HG03280 (cell line): Measurements from ENCODE around the gene TPPP2.

Experiments
- ATAC-seq: cut with Tn5 transposase; IDR thresholded peaks from one replicate; pipeline ENCODE4 v1.9.1; 2021; ENCODE audit warnings: mild to moderate bottlenecking, moderate library complexity; ENCODE audit not compliant: unreplicated experiment

TPPP2 gene

GRCh38 chr14:21074398-21075272 lies 44.6 kb downstream of the TPPP2 start:
- ATAC-seq, result no peak

DNA sequence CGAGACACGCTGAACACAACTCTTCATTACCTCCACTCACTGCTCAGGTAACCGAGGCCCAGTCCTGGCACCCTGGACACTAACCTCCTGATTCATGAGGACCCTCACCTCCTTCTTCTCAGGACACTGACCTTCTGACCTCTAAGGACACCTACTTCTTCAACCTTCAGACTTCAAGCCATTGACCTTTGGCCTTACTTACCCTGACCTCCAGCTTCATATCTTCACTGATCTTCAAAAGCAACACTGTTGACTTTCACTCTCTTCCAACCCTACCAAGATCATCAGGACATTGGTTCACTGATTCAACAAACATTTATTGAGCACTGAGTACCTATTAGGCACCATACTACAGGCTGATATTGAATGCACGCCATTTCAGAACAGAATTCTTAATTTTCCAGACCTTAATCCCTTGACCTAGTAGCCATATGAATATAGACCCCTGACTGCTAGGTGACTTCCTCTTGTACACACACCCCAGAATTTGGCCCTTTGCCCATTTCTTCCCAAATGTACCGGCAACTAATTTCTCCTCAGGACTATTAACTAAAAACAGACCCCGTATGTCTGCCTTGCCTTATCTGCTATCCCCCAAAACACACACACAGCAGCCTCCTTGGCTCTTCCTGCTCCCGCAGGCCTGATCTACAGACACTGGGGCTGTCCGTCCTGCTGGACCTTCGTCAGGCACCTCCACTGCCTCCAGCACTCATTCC lies 45.9 kb downstream of the TPPP2 start:
- ATAC-seq, result no peak

DNA sequence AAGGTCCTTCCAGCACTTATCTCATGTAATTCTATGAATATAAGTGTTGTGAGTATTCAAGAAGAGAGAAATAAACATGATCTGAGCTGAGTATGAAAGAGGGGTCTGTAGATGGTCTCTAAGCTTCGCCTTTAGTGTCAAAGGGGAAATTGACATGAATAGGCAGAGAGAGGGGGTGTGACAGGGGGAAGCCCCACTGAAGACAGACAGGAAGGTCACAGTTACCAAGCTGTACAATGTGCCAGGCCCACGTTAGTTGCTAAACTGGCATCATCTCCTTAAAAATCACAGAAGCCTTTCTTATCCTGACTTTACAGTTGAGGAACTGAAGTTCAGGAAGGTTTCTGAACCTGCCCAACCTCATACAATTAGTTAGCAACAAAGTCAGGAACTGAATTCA lies 47.7 kb downstream of the TPPP2 start:
- ATAC-seq, result no peak

GRCh38 chr14:21078287-21078686 lies 48.3 kb downstream of the TPPP2 start:
- no peak for ATAC-seq

GRCh38 chr14:21078726-21079125 lies 48.7 kb downstream of the TPPP2 start:
- no peak for ATAC-seq

GRCh38 chr14:21081521-21082142 lies 51.6 kb downstream of the TPPP2 start:
- ATAC-seq, result no peak
